HUDEP-2 (cell line): ENCODE measurements around the gene COA1.
"Not testable (repeated sequence)": the region's sequence is repeated elsewhere in the genome, so short reads cannot be mapped to it uniquely, and the experiment has no call there.

Experiments used
- DNase-seq, 76 experiments: peaks; one replicate each; lab custom pipeline; 2025; ENCODE audit not compliant: unreplicated experiment in 76 of 76; lab: John Stamatoyannopoulos, UW

The COA1 gene

GRCh38 chr7:43609097-43609496 is 120.2 kb downstream of the COA1 start:
- DNase-seq = no peak

- no peak for DNase-seq
These were observed 125.1 kb downstream of the COA1 start for GRCh38 chr7:43604251-43604650.

GRCh38 chr7:43602256-43602655 is 127.1 kb downstream of the COA1 start:
- no peak for DNase-seq

GRCh38 chr7:43600056-43600455 is 129.3 kb downstream of the COA1 start:
- no peak for DNase-seq

- DNase-seq = not testable (repeated sequence)
These were observed 132.9 kb downstream of the COA1 start for GRCh38 chr7:43596426-43596825.

- no peak for DNase-seq
These were observed 135.3 kb downstream of the COA1 start for GRCh38 chr7:43594020-43594419.

- DNase-seq = no peak
These were observed 136.3 kb downstream of the COA1 start for GRCh38 chr7:43593010-43593409.

- DNase-seq = no peak
These were observed 137.0 kb downstream of the COA1 start for GRCh38 chr7:43592326-43592725.

- DNase-seq = no peak
These were observed 137.7 kb downstream of the COA1 start for GRCh38 chr7:43591558-43592180.

GRCh38 chr7:43590862-43591557 is 138.3 kb downstream of the COA1 start:
- DNase-seq = no peak

- no peak for DNase-seq
These were observed 139.6 kb downstream of the COA1 start for GRCh38 chr7:43589728-43590127.
